Caco-2 (cell line): ENCODE measurements around the gene CHRM1. TPM values are rescaled to one million over a fixed set of nuclear protein-coding genes. Genes with fewer than 3 reads are reported as not detected.

Experiments
- BruUV-seq: library from RNA; stranded (reverse); fragments of 400-500 nt; replicated peaks from 2 replicates; lab custom pipeline; 2021; lab: Mats Ljungman, UMichigan
- CTCF ChIA-PET: fragments of 300-600 bp; sonication (Branson Sonifier 250); formaldehyde crosslinking; loops from one replicate; lab custom pipeline; 2022; ENCODE audit warnings: antibody characterized with exemption; lab: Charles Lee
- POLR2A ChIA-PET: fragments of 300-600 bp; sonication (Branson Sonifier 250); formaldehyde crosslinking; loops from one replicate; lab custom pipeline; 2022; ENCODE audit warnings: antibody characterized with exemption; lab: Charles Lee
- DNase-seq, 2 experiments: peaks; one replicate each; pipeline versions ENCODE4 v3.0.0 to v3.0.0-alpha.2; 2020 to 2022
- H3K27me3 ChIP-seq: replicated peaks from 2 replicates; pipeline ENCODE4 v1.6.0; 2011; ENCODE audit warnings: low read length; ENCODE audit not compliant: control insufficient read depth, insufficient read depth
- H3K36me3 ChIP-seq: 2 replicates; pipeline ENCODE4 v1.5.1; 2011; ENCODE audit warnings: low read length; ENCODE audit not compliant: control insufficient read depth, insufficient read depth
- H3K4me1 ChIP-seq: fragments of 250-450 bp; sonication (Bioruptor Pico); 2 replicates; pipeline ENCODE4 v1.5.1; 2020; ENCODE audit warnings: mild to moderate bottlenecking
- H3K4me3 ChIP-seq: 2 replicates; pipeline ENCODE4 v1.5.1; 2011; ENCODE audit warnings: low read depth, mild to moderate bottlenecking, control low read depth, low read length
- H3K9me3 ChIP-seq: fragments of 250-450 bp; sonication (Bioruptor Pico); 2 replicates; pipeline ENCODE4 v1.5.1; 2020; ENCODE audit warnings: mild to moderate bottlenecking, moderate library complexity
- H3K27ac Mint-ChIP-seq: one replicate; pipeline ENCODE4 v1.8.0; 2022; ENCODE audit warnings: mixed read lengths; ENCODE audit not compliant: unreplicated experiment
- H3K27me3 Mint-ChIP-seq: one replicate; pipeline ENCODE4 v1.8.0; 2022; ENCODE audit warnings: mixed read lengths; ENCODE audit not compliant: insufficient read depth, unreplicated experiment
- H3K36me3 Mint-ChIP-seq: one replicate; pipeline ENCODE4 v1.8.0; 2022; ENCODE audit warnings: mild to moderate bottlenecking, mixed read lengths; ENCODE audit not compliant: insufficient read depth, unreplicated experiment
- H3K4me1 Mint-ChIP-seq: one replicate; pipeline ENCODE4 v1.8.0; 2022; ENCODE audit warnings: low read depth, mixed read lengths; ENCODE audit not compliant: unreplicated experiment
- H3K4me3 Mint-ChIP-seq: one replicate; pipeline ENCODE4 v1.8.0; 2022; ENCODE audit warnings: mild to moderate bottlenecking, moderate library complexity, mixed read lengths; ENCODE audit not compliant: unreplicated experiment
- H3K9me3 Mint-ChIP-seq: one replicate; pipeline ENCODE4 v1.8.0; 2022; ENCODE audit warnings: mixed read lengths; ENCODE audit not compliant: unreplicated experiment
- intact Hi-C: fragments of 100-400 bp; cut with micrococcal nuclease; formaldehyde crosslinking; loops from one replicate; pipeline ENCODE4 v1.10.0; 2022; ENCODE audit not compliant: unreplicated experiment
- total RNA-seq: library from RNA; stranded (reverse); gene quantifications from 2 replicates; pipeline ENCODE4 v1.2.3, GENCODE V29; 2022
- TF ChIP-seq, protein P1 (sequence below), 2 experiments: fragments of 200-600 bp in 1 of 2; IDR thresholded peaks; 1 replicate in 1 of 2; 2 replicates in 1 of 2; pipeline versions ENCODE4 v1.5.1 to v1.8.0; 2011 to 2022; ENCODE audit warnings: antibody characterized with exemption in 1 of 2, control low read depth in 1 of 2, inconsistent platforms in 1 of 2, low read depth in 1 of 2, low read length in 1 of 2, mild to moderate bottlenecking in 1 of 2, moderate library complexity in 1 of 2; ENCODE audit not compliant: insufficient read depth in 1 of 2, severe bottlenecking in 1 of 2, unreplicated experiment in 1 of 2

The CHRM1 gene
- total RNA-seq, 1 experiment from 2014 or later: not detected

DNA sequence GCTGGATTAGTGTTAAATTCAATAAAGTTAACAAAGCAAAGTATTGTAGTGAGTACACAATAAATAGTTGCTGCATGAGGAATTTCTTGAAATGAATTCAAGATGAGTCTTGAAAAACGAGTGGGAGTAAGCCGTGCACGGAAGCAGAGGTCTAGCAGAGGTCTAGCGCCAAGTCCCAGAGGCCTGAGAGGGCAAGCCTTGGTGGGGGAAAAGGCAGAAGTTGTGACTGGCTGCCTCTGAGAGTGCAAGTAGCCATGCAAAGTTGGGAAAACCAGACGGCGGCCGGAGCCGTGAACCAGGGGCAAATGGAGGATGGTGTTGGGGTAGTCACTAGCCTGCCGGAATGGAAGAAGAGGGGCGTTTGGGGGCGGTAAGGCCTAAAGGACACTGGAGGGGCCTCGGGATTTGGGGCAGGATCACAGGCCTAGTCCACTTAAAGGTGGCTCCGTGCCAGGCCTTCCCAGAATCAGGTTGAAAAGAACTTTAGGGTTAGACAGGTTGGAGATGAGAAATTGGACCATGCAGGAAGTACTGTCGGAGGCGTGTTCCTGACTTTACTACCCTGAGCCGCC, 40.8 kb downstream of the CHRM1 start:
- Mint-ChIP-seq H3K4me1 (peaks cover 36% of the 10 kb centered on the region), H3K4me3 (peak overlapping the region; percentile 97), H3K27me3 (no peaks in the 10 kb centered on the region), H3K27ac (peak overlapping the region; percentile 99), H3K36me3 (peaks cover 97% of the 10 kb centered on the region), H3K9me3 (no peaks in the 10 kb centered on the region)
- Histone ChIP-seq H3K27me3 (no peaks in the 10 kb centered on the region), H3K4me1 (peaks cover 51% of the 10 kb centered on the region), H3K4me3 (peak overlapping the region; percentile 99), H3K36me3 (peaks cover 14% of the 10 kb centered on the region), H3K9me3 (no peaks in the 10 kb centered on the region)
- TF ChIP-seq, protein P1, sequence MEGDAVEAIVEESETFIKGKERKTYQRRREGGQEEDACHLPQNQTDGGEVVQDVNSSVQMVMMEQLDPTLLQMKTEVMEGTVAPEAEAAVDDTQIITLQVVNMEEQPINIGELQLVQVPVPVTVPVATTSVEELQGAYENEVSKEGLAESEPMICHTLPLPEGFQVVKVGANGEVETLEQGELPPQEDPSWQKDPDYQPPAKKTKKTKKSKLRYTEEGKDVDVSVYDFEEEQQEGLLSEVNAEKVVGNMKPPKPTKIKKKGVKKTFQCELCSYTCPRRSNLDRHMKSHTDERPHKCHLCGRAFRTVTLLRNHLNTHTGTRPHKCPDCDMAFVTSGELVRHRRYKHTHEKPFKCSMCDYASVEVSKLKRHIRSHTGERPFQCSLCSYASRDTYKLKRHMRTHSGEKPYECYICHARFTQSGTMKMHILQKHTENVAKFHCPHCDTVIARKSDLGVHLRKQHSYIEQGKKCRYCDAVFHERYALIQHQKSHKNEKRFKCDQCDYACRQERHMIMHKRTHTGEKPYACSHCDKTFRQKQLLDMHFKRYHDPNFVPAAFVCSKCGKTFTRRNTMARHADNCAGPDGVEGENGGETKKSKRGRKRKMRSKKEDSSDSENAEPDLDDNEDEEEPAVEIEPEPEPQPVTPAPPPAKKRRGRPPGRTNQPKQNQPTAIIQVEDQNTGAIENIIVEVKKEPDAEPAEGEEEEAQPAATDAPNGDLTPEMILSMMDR (IDR thresholded peaks at IDR 0.05; ENCODE audit: insufficient read depth in 1 of 2, low read depth in 1 of 2, low read length in 1 of 2, severe bottlenecking in 1 of 2, unreplicated experiment in 1 of 2): no peak
- BruUV-seq: no TSS peak
- intact Hi-C loops: loop anchor here (2.0 kb wide), 1 partner anchor 94 kb away; the partner anchor contains the start of gene TMEM179B
- DNase-seq: peak in 1 of 2 experiments; percentile 42
- POLR2A ChIA-PET: interaction anchor here (0.6 to 1.9 kb wide), 3 partner anchors 10 to 39 kb away, joined by 3 to 17 read pairs (median 6); no protein-coding TSS in a partner anchor
- CTCF ChIA-PET: interaction anchor here (0.6 to 1.7 kb wide), 3 partner anchors 24 to 126 kb away, joined by 3 to 8 read pairs (median 7); partner anchors contain the start of genes TMEM179B and ZBTB3

DNA sequence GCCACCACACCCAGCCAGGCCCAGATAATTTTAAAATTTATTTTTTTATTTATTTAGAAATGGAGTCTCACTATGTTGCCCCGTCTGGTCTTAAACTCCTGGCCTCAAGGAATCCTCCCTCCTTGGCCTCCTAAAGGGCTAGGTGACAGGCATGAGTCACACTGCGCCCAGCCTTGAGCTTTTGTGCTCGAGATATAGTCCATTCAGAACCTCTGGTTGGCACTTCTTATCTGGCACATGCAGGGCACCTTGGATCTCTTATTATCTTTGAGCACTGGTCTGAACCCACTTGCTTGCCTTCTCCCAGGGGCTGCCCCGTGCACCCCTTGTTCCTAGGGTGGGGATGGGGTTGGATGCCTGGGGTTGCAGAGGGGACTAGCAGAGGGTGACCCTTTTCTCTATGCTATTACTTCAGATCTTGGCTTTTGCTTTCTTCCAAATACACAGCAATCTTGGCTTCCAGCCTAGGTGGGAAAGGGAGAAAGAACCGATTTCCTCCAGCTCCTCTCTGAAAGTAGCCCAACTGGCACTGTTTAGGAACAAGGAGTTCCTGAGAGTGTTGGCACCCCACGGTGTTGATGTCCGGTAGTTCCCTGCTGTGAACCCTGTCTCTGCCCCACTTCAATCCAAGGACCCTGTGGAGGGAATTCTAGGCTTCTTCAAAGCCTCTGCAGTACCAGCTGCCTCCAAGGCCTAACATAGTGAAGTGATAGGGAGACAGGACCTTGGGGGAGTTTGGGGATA, 41.8 kb downstream of the CHRM1 start:
- H3K4me3 Mint-ChIP-seq: peak overlapping the region; percentile 97
- intact Hi-C loops: no loop called here
- no TSS peak for BruUV-seq
- TF ChIP-seq, protein P1 (IDR thresholded peaks at IDR 0.05; ENCODE audit: insufficient read depth in 1 of 2, low read depth in 1 of 2, low read length in 1 of 2, severe bottlenecking in 1 of 2, unreplicated experiment in 1 of 2): no peak
- peak overlapping the region; percentile 99 for H3K27ac Mint-ChIP-seq
- H3K27me3 Mint-ChIP-seq: no peaks in the 10 kb centered on the region
- peaks cover 97% of the 10 kb centered on the region for H3K36me3 Mint-ChIP-seq
- no peaks in the 10 kb centered on the region for H3K9me3 ChIP-seq
- H3K4me3 ChIP-seq: no peak overlapping the region
- H3K9me3 Mint-ChIP-seq: no peaks in the 10 kb centered on the region
- ChIA-PET CTCF (no interaction called here), POLR2A (interaction anchor here (1.2 kb wide), 1 partner anchor 38 kb away, joined by 6 read pairs; no protein-coding TSS in a partner anchor)
- H3K4me1 Mint-ChIP-seq: peaks cover 31% of the 10 kb centered on the region
- no peaks in the 10 kb centered on the region for H3K27me3 ChIP-seq
- H3K36me3 ChIP-seq: peaks cover 10% of the 10 kb centered on the region
- peaks cover 51% of the 10 kb centered on the region for H3K4me1 ChIP-seq
- DNase-seq: no peak

DNA sequence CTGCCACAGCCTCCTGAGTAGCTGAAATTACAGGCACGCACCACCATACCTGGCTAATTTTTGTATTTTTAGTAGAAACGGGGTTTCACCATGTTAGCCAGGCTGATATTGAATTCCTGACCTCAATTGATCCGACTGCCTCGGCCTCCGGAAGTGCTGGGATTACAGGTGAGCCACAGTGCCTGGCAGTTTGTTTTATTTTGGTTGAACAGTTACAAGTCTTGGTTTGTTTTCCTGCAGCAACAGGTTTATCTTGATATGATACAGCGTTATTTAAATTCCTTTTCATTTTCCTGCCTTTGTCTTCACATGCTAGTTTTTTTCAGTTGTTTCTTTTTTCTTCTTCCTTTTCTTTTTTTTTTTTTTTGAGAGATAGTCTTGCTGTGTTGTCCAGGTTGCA, 44.5 kb downstream of the CHRM1 start:
- Histone ChIP-seq H3K27me3 (no peaks in the 10 kb centered on the region), H3K36me3 (no peaks in the 10 kb centered on the region), H3K4me3 (no peak overlapping the region), H3K9me3 (no peaks in the 10 kb centered on the region), H3K4me1 (peaks cover 34% of the 10 kb centered on the region)
- Mint-ChIP-seq H3K4me1 (peaks cover 20% of the 10 kb centered on the region), H3K4me3 (no peak overlapping the region), H3K27ac (no peak overlapping the region), H3K9me3 (no peaks in the 10 kb centered on the region), H3K36me3 (peaks cover 90% of the 10 kb centered on the region), H3K27me3 (no peaks in the 10 kb centered on the region)
- CTCF ChIA-PET: interaction anchor here (1.1 kb wide), 1 partner anchor 29 kb away, joined by 3 read pairs; no protein-coding TSS in a partner anchor
- POLR2A ChIA-PET: no interaction called here
- BruUV-seq: no TSS peak
- TF ChIP-seq, protein P1 (IDR thresholded peaks at IDR 0.05; ENCODE audit: insufficient read depth in 1 of 2, low read depth in 1 of 2, low read length in 1 of 2, severe bottlenecking in 1 of 2, unreplicated experiment in 1 of 2): no peak
- no peak for DNase-seq
- intact Hi-C loops: no loop called here
